ENCODE data around the gene PSIP1. TPM values are rescaled to one million over a fixed set of nuclear protein-coding genes. Genes with fewer than 3 reads are reported as not detected.

The PSIP1 gene
- total and polyA plus RNA-seq, 2 of the 4 experiments (the other 2 are of a cell fraction): 21.8 to 27.2 TPM

DNA sequence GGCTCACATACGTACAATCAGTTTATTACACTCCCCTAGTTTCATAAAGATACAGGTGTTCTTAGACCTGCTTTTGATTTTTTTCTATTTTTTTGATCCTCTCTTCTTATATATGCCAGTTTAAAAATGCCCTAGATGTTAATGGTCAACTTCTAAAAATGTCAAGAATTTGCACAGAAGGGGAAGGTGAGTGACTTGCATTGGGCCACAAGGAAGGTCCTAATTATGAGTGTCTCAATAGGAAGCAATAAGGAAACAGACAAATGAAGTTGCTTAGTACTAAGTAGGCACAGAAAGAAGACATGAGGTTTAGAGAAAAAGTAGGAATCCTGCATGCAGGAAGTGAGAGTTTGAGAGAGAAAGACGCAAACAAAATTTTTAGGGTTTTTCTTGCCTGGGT, 38.8 kb upstream of the PSIP1 start (continued):
- TF ChIP-seq USF2 (IDR thresholded peaks at IDR 0.05; ENCODE audit: low read depth, low read length): no peak
- TF ChIP-seq RCOR1 (IDR thresholded peaks at IDR 0.05; ENCODE audit: insufficient replicate concordance, low read length): no peak
- no peak for TF ChIP-seq NFE2L2 (IDR thresholded peaks at IDR 0.05; ENCODE audit: low read depth, low read length)
- TF ChIP-seq, protein P1, sequence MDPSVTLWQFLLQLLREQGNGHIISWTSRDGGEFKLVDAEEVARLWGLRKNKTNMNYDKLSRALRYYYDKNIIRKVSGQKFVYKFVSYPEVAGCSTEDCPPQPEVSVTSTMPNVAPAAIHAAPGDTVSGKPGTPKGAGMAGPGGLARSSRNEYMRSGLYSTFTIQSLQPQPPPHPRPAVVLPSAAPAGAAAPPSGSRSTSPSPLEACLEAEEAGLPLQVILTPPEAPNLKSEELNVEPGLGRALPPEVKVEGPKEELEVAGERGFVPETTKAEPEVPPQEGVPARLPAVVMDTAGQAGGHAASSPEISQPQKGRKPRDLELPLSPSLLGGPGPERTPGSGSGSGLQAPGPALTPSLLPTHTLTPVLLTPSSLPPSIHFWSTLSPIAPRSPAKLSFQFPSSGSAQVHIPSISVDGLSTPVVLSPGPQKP (IDR thresholded peaks at IDR 0.05; ENCODE audit: borderline replicate concordance, low read depth, low read length): no peak
